K562 (cell line): ENCODE results near the gene IRF3. TPM values are rescaled to one million over a fixed set of nuclear protein-coding genes. Genes with fewer than 3 reads are reported as not detected.

Experiments used
- CBX8 ChIP-seq: fragments of 200-600 bp; sonication (generic); IDR thresholded peaks from 2 replicates; pipeline ENCODE4 v1.6.1; 2012; ENCODE audit warnings: borderline replicate concordance, mixed run types, low read depth, mild to moderate bottlenecking, moderate library complexity, mixed read lengths, low read length, control low read depth, inconsistent platforms; ENCODE audit not compliant: poor library complexity, severe bottlenecking; ENCODE audit errors: extremely low read depth
- IRF9 ChIP-seq: fragments of 450-650 bp; IDR thresholded peaks from 2 replicates; pipeline ENCODE4 v1.6.1; 2016; ENCODE audit warnings: missing biosample characterization, missing genetic modification characterization
- MAFF ChIP-seq: IDR thresholded peaks from 2 replicates; pipeline ENCODE4 v1.6.1; 2012; ENCODE audit warnings: low read length, improper control_type of control experiment
- RBM34 ChIP-seq: fragments of 200-400 bp; formaldehyde crosslinking; IDR thresholded peaks from 2 replicates; pipeline ENCODE4 v1.6.1; 2018; ENCODE audit warnings: low read length, borderline replicate concordance; ENCODE audit not compliant: insufficient read depth
- ZBTB49 ChIP-seq: sonication (generic); formaldehyde crosslinking; IDR thresholded peaks from 2 replicates; pipeline ENCODE4 v1.8.0; 2022; ENCODE audit warnings: missing genetic modification reagents, mild to moderate bottlenecking, borderline replicate concordance
- ZNF3 ChIP-seq: fragments of 250-450 bp; sonication (Bioruptor Pico); IDR thresholded peaks from 2 replicates; pipeline ENCODE4 v1.5.0; 2021; ENCODE audit warnings: mild to moderate bottlenecking, moderate library complexity
- polyA plus RNA-seq, 8 experiments: library from polyadenylated mRNA; depleted of rRNA in 4 of 8; stranded (reverse) in 5 of 8; unstranded in 3 of 8; fragments of >200 nt; fragmentation: Nextera tagmentation in 2 of 8; fragmentation: Illumina TruSeq in 1 of 8; extraction: Ambion mirVana in 2 of 8; extraction: Trizol in 1 of 8; gene quantifications; 2 replicates each; pipeline versions ENCODE4 v1.2.1 to v1.2.3, GENCODE V29; 2011 to 2014; ENCODE audit warnings: inconsistent platforms in 1 of 8, missing spikeins in 1 of 8
- total RNA-seq, 7 experiments: library from RNA; depleted of rRNA in 6 of 7; stranded (reverse); fragments of >200 nt in 6 of 7; fragmentation: Illumina TruSeq in 2 of 7; extraction: Trizol in 2 of 7; gene quantifications; 2 replicates each; pipeline versions ENCODE4 v1.2.1 to v1.2.3, GENCODE V29; 2011 to 2021; ENCODE audit warnings: low replicate concordance in 1 of 7
- TF ChIP-seq, protein P1 (sequence below), 2 experiments: fragments of 450-650 bp in 1 of 2; sonication (generic) in 1 of 2; formaldehyde crosslinking in 1 of 2; IDR thresholded peaks in 1 of 2; conservative IDR thresholded peaks in 1 of 2; 2 replicates each; pipeline versions ENCODE4 v1.6.1 to v1.8.1; 2016 to 2023; ENCODE audit warnings: mild to moderate bottlenecking in 2 of 2, moderate library complexity in 2 of 2, inconsistent platforms in 1 of 2, missing genetic modification reagents in 1 of 2

Gene IRF3
- total and polyA plus RNA-seq, 9 of the 15 experiments (the other 6 are each of a cell fraction or from before 2014, with no cell fraction given): 7.5 to 145 (median 65.4) TPM

DNA sequence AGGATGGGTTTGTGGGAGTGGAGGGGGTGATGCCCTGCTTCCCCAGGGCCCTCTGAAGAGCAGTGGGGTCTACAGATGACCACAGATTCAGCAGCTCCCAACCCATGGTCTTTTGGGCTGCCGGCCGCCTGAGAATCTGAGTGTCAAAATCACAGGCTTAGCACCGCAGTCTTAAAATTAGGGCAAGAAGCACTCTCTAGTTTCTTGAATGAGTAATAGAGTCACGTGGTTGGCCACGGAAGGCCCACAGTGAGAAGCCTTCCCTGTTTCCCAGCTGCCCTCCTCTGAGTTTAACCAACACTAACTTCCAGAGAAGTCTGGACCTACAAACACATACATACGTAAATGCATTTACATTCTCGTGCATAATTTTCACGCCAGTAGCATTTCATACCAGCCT lies 16.6 kb upstream of the IRF3 start (continued):
- TF ChIP-seq CBX8 (no peak), IRF9 (tag) (no peak), RBM34 (no peak), ZBTB49 (CRISPR knock-in tag) (no peak), ZNF3 (CRISPR knock-in tag) (no peak), MAFF (no peak)
- TF ChIP-seq, protein P1, sequence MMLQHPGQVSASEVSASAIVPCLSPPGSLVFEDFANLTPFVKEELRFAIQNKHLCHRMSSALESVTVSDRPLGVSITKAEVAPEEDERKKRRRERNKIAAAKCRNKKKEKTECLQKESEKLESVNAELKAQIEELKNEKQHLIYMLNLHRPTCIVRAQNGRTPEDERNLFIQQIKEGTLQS (IDR thresholded peaks at IDR 0.05): no peak
- TF ChIP-seq, protein P1 (CRISPR knock-in tag; conservative IDR thresholded peaks at IDR 0.05): no peak
